ENCODE measurements around the gene STARD3NL. TPM values are rescaled to one million over a fixed set of nuclear protein-coding genes. Genes with fewer than 3 reads are reported as not detected.

The STARD3NL gene
- total and polyA plus RNA-seq, 2 experiments from 2014 or later = 65.1 to 84.8 TPM

DNA sequence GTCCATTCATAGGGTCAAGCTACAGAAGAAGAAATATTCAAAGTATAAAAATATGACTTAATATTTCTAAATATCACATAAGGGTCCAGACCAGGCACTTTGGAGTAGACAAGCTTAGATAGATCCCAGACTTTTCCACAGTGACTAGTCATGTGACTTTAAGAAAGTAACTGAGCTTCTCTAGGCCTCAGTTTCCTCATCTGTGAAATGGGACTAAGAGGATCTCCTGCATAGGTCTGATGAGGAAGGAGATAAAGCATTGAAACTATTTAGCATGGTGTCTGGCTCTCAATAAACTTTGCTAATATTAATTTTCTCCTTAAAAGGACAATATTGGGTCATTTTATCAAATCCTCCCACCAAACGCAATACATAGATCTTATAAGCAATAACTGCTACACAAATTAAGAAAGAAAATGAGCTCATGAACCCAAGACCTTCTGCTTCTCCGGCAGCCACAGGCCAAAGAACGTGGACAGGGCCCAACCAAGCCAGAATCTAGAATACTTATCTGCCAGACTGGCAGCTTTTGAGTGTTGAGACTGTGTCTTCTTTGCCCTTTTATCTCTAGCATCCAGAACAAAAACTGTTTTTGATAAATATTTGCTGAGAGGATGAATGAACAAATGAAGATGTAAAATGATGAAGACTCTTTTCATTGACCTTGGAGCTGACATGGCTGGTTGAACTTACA lies 97.0 kb downstream of the STARD3NL start:
- no peaks in the 10 kb centered on the region for H3K36me3 ChIP-seq (replicated peaks; ENCODE audit: insufficient read depth, low read depth)
- TF ChIP-seq EZH2 (IDR thresholded peaks at IDR 0.05; ENCODE audit: borderline replicate concordance) (no peak), CTCF (IDR thresholded peaks at IDR 0.05; ENCODE audit: poor library complexity) (no peak), EZH2phosphoT487 (IDR thresholded peaks at IDR 0.05; ENCODE audit: low read depth, severe bottlenecking, unreplicated experiment) (no peak)
- no peaks in the 10 kb centered on the region for H3K79me2 ChIP-seq
- WGBS (ENCODE audit: low lambda C conversion rate, missing lambda C conversion rate) = 89% methylated on average over 3 of the region's 3 CpGs
- no peaks in the 10 kb centered on the region for H3K27me3 ChIP-seq
- no peak overlapping the region for H3K4me3 ChIP-seq
- H2AFZ ChIP-seq = no peak overlapping the region
- H3K27ac ChIP-seq = no peak overlapping the region
- H3K9me2 ChIP-seq (replicated peaks; ENCODE audit: insufficient read depth) = no peaks in the 10 kb centered on the region
- no peaks in the 10 kb centered on the region for H4K20me1 ChIP-seq (ENCODE audit: insufficient read depth, poor library complexity, severe bottlenecking)
- no peak overlapping the region for H3K4me2 ChIP-seq
- H3K4me1 ChIP-seq (ENCODE audit: insufficient read depth) = peaks cover 4% of the 10 kb centered on the region
- no peaks in the 10 kb centered on the region for H3K9me3 ChIP-seq (ENCODE audit: low read depth)
- DNase-seq (ENCODE audit: low spot score) = no peak

DNA sequence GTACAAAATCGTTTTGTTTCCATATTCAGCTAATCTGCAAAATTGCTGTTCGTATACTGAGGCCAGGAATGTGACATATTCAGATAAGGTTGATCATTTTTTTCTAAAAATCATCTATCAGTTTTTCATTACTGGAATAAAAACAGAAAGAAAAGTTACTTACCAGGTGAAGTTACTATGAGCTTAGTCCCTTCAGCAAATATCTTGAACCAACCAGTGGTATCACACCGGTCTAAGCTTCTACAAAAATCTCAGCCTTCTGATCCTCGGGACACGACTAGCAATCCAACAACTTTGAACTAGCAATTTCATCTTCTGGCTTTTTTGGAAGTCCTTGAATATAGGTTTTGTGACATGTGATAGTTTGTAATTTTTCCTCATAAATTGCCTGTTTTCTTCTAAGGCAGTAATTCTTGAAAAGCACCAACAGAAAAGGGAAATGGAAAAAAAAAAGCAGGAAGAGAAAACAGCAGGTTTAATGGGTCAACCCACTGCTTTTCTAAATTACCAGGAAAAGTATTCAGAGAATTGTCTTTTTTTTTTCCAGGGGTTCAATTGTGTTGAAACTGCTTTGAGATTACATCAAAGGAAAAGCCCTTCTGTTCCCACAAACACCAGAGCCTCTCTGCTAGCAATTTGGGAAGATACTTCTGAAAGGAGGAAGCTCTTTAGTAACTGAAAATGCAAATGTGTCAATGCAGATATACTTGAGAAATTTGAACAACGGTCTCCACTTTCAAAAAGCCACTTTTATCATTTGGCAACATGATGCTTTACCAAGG lies 98.2 kb downstream of the STARD3NL start:
- Histone ChIP-seq H3K4me2 (no peak overlapping the region), H3K27me3 (no peaks in the 10 kb centered on the region), H4K20me1 (ENCODE audit: insufficient read depth, poor library complexity, severe bottlenecking) (no peaks in the 10 kb centered on the region), H3K9me2 (replicated peaks; ENCODE audit: insufficient read depth) (no peaks in the 10 kb centered on the region), H3K4me3 (no peak overlapping the region), H3K9me3 (ENCODE audit: low read depth) (no peaks in the 10 kb centered on the region), H3K79me2 (no peaks in the 10 kb centered on the region), H3K4me1 (ENCODE audit: insufficient read depth) (peaks cover 4% of the 10 kb centered on the region), H3K36me3 (replicated peaks; ENCODE audit: insufficient read depth, low read depth) (no peaks in the 10 kb centered on the region), H3K27ac (no peak overlapping the region), H2AFZ (no peak overlapping the region)
- TF ChIP-seq EZH2phosphoT487 (IDR thresholded peaks at IDR 0.05; ENCODE audit: low read depth, severe bottlenecking, unreplicated experiment) = no peak
- no peak for TF ChIP-seq CTCF (IDR thresholded peaks at IDR 0.05; ENCODE audit: poor library complexity)
- TF ChIP-seq EZH2 (IDR thresholded peaks at IDR 0.05; ENCODE audit: borderline replicate concordance) = no peak
- WGBS (ENCODE audit: low lambda C conversion rate, missing lambda C conversion rate) = 78% methylated on average over 6 of the region's 6 CpGs
- DNase-seq (ENCODE audit: low spot score) = no peak

GRCh38 chr7:38280000-38280399 lies 102.0 kb downstream of the STARD3NL start:
- no peak overlapping the region for H2AFZ ChIP-seq
- no peaks in the 10 kb centered on the region for H3K27me3 ChIP-seq
- H3K79me2 ChIP-seq = no peaks in the 10 kb centered on the region
- H4K20me1 ChIP-seq (ENCODE audit: insufficient read depth, poor library complexity, severe bottlenecking) = no peaks in the 10 kb centered on the region
- H3K4me3 ChIP-seq = no peak overlapping the region
- H3K4me1 ChIP-seq (ENCODE audit: insufficient read depth) = peaks cover 4% of the 10 kb centered on the region
- H3K9me2 ChIP-seq (replicated peaks; ENCODE audit: insufficient read depth) = no peaks in the 10 kb centered on the region
- no peaks in the 10 kb centered on the region for H3K36me3 ChIP-seq (replicated peaks; ENCODE audit: insufficient read depth, low read depth)
- H3K4me2 ChIP-seq = no peak overlapping the region
- no peaks in the 10 kb centered on the region for H3K9me3 ChIP-seq (ENCODE audit: low read depth)
- DNase-seq (ENCODE audit: low spot score) = no peak
- H3K27ac ChIP-seq = no peak overlapping the region
- TF ChIP-seq CTCF (IDR thresholded peaks at IDR 0.05; ENCODE audit: poor library complexity) (no peak), EZH2 (IDR thresholded peaks at IDR 0.05; ENCODE audit: borderline replicate concordance) (no peak), EZH2phosphoT487 (IDR thresholded peaks at IDR 0.05; ENCODE audit: low read depth, severe bottlenecking, unreplicated experiment) (no peak)
- 19% methylated on average over 1 of the region's 1 CpG for WGBS (ENCODE audit: low lambda C conversion rate, missing lambda C conversion rate)

Small RNA genes lying within 50 kb of the gene (small RNA-seq; reads per million reads assigned to genes)
- not detected for gene TRGJ1
- not detected for gene TRGJ2
- not detected for gene TRGJP
- gene TRGJP1 = not detected
- not detected for gene TRGJP2

Measured in hepatocyte (in vitro differentiated cells).